Large intestine (tissue), 3 donors: ENCODE data around the gene SLC35G2. TPM values are rescaled to one million over a fixed set of nuclear protein-coding genes. Genes with fewer than 3 reads are reported as not detected.
"Not testable (repeated sequence)": the region's sequence is repeated elsewhere in the genome, so short reads cannot be mapped to it uniquely, and the experiment has no call there.

Source experiments
- DNase-seq, 2 donors: peaks; one replicate each; pipeline versions ENCODE4 v3.0.0 to v3.0.0-alpha.2; 2013
- H3K27ac ChIP-seq: one replicate; pipeline ENCODE4 v1.5.1; 2013; ENCODE audit warnings: low read length
- H3K27me3 ChIP-seq: 2 replicates; pipeline ENCODE4 v1.6.1; 2013; ENCODE audit warnings: low read length; ENCODE audit not compliant: control insufficient read depth, insufficient read depth
- H3K36me3 ChIP-seq: 2 replicates; pipeline ENCODE4 v1.6.1; 2013; ENCODE audit warnings: low read length; ENCODE audit not compliant: control insufficient read depth, insufficient read depth
- H3K4me1 ChIP-seq: one replicate; pipeline ENCODE4 v1.6.1; 2013; ENCODE audit warnings: low read length; ENCODE audit not compliant: control insufficient read depth, insufficient read depth
- H3K4me3 ChIP-seq: one replicate; pipeline ENCODE4 v1.5.1; 2013; ENCODE audit warnings: low read length
- H3K9me3 ChIP-seq: one replicate; pipeline ENCODE4 v1.6.1; 2013; ENCODE audit warnings: mild to moderate bottlenecking, low read depth, low read length, moderate library complexity; ENCODE audit not compliant: control insufficient read depth
- WGBS: methylation state at CpG from one replicate; pipeline ENCODE4 v1.1.5; 2013; ENCODE audit warnings: low lambda C conversion rate; ENCODE audit not compliant: insufficient coverage; 5-methylcytosine and 5-hydroxymethylcytosine counted together
- polyA plus RNA-seq: library from polyadenylated mRNA; unstranded; fragments of 120-200 nt; gene quantifications from one replicate; pipeline ENCODE4 v1.2.1, GENCODE V29; 2013

The SLC35G2 gene
- polyA plus RNA-seq, 1 donor: 3.4 TPM

GRCh38 chr3:136885357-136886213 is 66.7 kb downstream of the SLC35G2 start:
- 88% methylated on average over 1 of the region's 5 CpGs for WGBS
- Histone ChIP-seq H3K9me3 (peaks cover 7% of the 10 kb centered on the region), H3K4me1 (no peaks in the 10 kb centered on the region), H3K36me3 (no peaks in the 10 kb centered on the region), H3K4me3 (no peak overlapping the region), H3K27me3 (no peaks in the 10 kb centered on the region), H3K27ac (no peak overlapping the region)
- no peak for DNase-seq

GRCh38 chr3:136889947-136890346 is 71.0 kb downstream of the SLC35G2 start:
- peaks cover 10% of the 10 kb centered on the region for H3K9me3 ChIP-seq
- no peak overlapping the region for H3K4me3 ChIP-seq

DNA sequence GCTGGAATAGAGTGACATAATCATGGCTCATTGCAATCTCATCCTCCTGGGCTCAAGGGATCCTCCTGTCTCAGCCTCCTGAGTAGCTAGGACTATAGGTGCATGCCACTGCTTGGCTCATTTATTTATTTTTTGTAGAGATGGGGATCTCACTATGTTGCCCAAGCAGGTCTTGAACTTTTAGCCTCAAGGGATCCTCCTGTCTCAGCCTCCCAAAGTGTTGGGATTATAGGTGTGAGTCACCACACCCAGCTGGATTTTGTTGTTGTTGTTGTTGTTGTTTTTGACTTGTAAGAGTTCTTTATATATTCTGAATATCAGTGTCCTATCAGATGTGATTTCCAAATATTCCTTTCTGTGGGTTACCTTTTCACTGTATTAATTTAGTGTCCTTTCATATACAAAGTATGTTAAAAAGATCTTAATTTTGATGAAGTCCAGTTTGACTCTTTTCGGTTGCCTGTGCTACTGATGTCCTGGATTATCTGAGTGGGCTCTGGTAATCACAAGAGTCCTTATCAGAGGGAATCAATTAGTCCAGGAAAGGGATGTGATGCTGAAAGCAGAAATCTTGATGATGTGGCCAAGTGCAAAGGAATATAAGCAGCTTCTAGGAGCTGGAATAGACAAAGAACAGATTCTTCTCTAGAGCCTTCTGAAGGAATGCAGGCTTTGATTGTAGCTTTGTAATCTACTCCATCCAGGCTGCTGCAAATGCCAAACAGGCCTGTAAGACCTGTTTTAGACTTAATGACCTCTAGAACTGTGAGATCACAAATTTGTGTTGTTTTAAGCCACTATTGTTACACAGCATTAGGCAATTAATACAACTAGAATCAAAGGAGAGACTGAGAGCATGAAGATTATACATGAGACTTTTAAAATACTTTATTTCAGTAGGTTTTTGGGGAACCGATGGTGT is 73.3 kb downstream of the SLC35G2 start:
- H3K4me1 ChIP-seq: no peaks in the 10 kb centered on the region
- H3K36me3 ChIP-seq: peaks cover 4% of the 10 kb centered on the region
- H3K4me3 ChIP-seq: no peak overlapping the region
- 100% methylated on average over 1 of the region's 2 CpGs for WGBS
- no peak overlapping the region for H3K27ac ChIP-seq
- H3K27me3 ChIP-seq: no peaks in the 10 kb centered on the region
- DNase-seq: no peak
- H3K9me3 ChIP-seq: peaks cover 10% of the 10 kb centered on the region

More at GRCh38 chr3:136889947-136890346, 71.0 kb downstream of the SLC35G2 start:
- Histone ChIP-seq H3K27ac (no peak overlapping the region), H3K27me3 (no peaks in the 10 kb centered on the region), H3K4me1 (no peaks in the 10 kb centered on the region), H3K36me3 (no peaks in the 10 kb centered on the region)
- no CpG with 5 or more reads among the region's 24 CpGs for WGBS
- no peak for DNase-seq

GRCh38 chr3:136893848-136894443 is 75.0 kb downstream of the SLC35G2 start:
- H3K27me3 ChIP-seq: no peaks in the 10 kb centered on the region
- peaks cover 10% of the 10 kb centered on the region for H3K9me3 ChIP-seq
- no peaks in the 10 kb centered on the region for H3K4me1 ChIP-seq
- H3K4me3 ChIP-seq: no peak overlapping the region
- H3K36me3 ChIP-seq: peaks cover 4% of the 10 kb centered on the region
- DNase-seq: no peak
- no peak overlapping the region for H3K27ac ChIP-seq
- no CpG with 5 or more reads among the region's 5 CpGs for WGBS

DNA sequence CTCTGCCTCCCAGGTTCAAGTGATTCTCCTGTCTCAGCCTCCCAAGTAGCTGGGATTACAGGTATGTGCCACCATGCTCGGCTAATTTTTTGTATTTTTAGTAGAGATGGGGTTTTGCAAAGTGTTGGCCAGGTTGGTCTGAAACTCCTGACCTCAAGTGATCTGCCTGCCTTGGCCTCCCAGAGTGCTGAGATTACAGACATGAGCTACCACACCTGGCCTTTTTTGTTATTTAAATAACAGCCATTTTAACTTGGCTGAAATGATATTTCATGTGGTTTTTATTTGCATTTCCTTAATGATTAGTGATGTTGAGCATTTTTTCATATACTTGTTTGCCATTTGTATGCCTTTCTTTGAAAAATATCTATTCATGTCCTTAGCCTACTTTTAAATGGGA is 78.2 kb downstream of the SLC35G2 start:
- H3K9me3 ChIP-seq, H3K27me3 ChIP-seq, DNase-seq, H3K4me1 ChIP-seq, H3K4me3 ChIP-seq, H3K36me3 ChIP-seq, H3K27ac ChIP-seq: not testable (repeated sequence)
- WGBS: no CpG with 5 or more reads among the region's 1 CpG

- WGBS: 93% methylated on average over 3 of the region's 4 CpGs
- no peak overlapping the region for H3K27ac ChIP-seq
Observed at GRCh38 chr3:136898549-136898948, 79.6 kb downstream of the SLC35G2 start.

DNA sequence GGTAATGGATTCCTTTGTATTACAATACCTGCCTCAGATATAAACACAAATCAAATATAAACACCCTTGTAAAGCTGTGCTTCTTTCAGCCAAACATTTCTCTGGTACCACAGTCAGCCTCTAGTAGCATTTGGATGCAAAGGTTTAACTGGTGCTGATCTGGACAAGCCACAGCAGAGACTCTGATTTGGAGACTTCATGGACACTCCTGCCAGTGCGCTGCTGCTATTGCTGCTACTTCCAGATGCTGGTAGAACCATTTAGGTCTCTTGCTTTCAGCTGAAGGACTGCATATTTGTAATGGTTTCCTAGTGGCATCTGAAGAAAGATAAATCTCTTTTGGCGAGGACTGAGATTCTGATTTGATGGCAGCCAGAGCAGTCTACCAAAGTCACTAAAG is 80.0 kb downstream of the SLC35G2 start:
- no peak overlapping the region for H3K4me3 ChIP-seq
- H3K9me3 ChIP-seq: peaks cover 22% of the 10 kb centered on the region
- DNase-seq: no peak
- 90% methylated on average over 1 of the region's 2 CpGs for WGBS
- H3K27me3 ChIP-seq: no peaks in the 10 kb centered on the region
- no peak overlapping the region for H3K27ac ChIP-seq
- H3K4me1 ChIP-seq: no peaks in the 10 kb centered on the region
- H3K36me3 ChIP-seq: peaks cover 4% of the 10 kb centered on the region

More at GRCh38 chr3:136898549-136898948, 79.6 kb downstream of the SLC35G2 start:
- H3K9me3 ChIP-seq: peaks cover 18% of the 10 kb centered on the region
- DNase-seq: no peak
- peaks cover 4% of the 10 kb centered on the region for H3K36me3 ChIP-seq
- no peaks in the 10 kb centered on the region for H3K27me3 ChIP-seq
- H3K4me3 ChIP-seq: no peak overlapping the region
- no peaks in the 10 kb centered on the region for H3K4me1 ChIP-seq

GRCh38 chr3:136899622-136900158 is 80.8 kb downstream of the SLC35G2 start:
- Histone ChIP-seq H3K4me3 (no peak overlapping the region), H3K4me1 (no peaks in the 10 kb centered on the region), H3K9me3 (peaks cover 29% of the 10 kb centered on the region), H3K36me3 (peaks cover 4% of the 10 kb centered on the region), H3K27ac (no peak overlapping the region), H3K27me3 (no peaks in the 10 kb centered on the region)
- DNase-seq: no peak
- 53% methylated on average over 2 of the region's 2 CpGs for WGBS

- WGBS: 100% methylated on average over 1 of the region's 1 CpG
- H3K9me3 ChIP-seq: peaks cover 39% of the 10 kb centered on the region
- H3K27ac ChIP-seq, DNase-seq, H3K4me3 ChIP-seq, H3K36me3 ChIP-seq, H3K27me3 ChIP-seq, H3K4me1 ChIP-seq: not testable (repeated sequence)
Observed at GRCh38 chr3:136900694-136901093, 81.8 kb downstream of the SLC35G2 start.

DNA sequence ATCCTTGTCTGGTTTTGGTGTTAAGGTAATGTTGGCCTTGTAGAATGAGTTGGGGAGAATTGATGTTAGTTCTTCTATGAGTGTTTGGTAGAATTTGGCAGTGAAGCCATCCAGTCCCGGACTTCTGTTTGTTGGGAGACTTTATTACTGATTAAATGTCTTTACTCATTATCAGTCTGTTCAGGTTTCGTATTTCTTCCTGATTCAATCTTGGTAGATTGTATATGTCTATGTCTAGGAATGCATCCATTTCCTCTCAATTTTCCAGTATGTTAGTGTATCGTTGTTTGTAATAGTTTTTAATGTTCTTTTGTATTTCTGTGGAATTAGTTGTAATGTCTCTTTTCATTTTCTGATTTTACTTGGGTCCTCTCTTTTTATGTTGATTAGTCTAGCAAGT is 82.5 kb downstream of the SLC35G2 start:
- WGBS: 100% methylated on average over 1 of the region's 3 CpGs
- Histone ChIP-seq H3K9me3 (peaks cover 46% of the 10 kb centered on the region), H3K4me3 (no peak overlapping the region), H3K27me3 (no peaks in the 10 kb centered on the region), H3K4me1 (no peaks in the 10 kb centered on the region), H3K36me3 (peaks cover 5% of the 10 kb centered on the region), H3K27ac (no peak overlapping the region)
- DNase-seq: no peak
